ENCODE measurements around the gene SPRY1.

DNA sequence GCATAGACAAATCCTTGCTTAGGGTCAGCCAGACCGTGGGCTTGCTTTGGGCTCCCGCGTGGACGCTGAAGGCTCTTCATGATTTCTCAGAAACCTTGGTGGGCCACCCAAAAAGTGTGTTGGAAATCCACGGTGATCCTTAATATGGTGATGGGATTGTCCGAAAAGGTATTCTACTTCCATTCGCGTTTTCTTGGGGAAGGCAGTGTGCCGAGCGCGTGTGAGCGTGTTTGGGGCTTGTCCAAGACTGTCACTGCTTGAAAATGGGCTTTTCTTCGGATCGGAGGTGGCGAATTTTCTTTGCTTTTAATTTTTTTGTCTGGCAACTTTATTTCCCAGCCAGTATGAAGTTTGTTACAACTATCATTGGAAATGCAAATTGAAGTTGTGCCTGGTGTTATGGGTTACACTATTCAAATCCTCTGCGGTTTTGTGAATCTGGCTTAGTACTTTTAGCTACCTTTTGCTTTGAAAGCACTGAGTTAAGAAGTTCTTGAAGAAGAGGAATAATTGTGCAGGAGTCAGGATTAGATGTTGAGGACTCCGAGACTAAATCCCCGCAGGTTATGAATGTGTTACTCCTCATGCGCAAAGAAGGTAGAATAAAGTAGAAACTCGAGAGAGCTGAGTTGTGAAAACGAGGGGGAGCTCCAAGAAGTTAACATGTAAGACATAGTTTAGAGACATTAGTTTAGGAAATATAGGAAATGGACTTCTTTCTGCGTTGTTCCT, 3.2 kb downstream of the SPRY1 start:
- TF ChIP-seq, protein P1, sequence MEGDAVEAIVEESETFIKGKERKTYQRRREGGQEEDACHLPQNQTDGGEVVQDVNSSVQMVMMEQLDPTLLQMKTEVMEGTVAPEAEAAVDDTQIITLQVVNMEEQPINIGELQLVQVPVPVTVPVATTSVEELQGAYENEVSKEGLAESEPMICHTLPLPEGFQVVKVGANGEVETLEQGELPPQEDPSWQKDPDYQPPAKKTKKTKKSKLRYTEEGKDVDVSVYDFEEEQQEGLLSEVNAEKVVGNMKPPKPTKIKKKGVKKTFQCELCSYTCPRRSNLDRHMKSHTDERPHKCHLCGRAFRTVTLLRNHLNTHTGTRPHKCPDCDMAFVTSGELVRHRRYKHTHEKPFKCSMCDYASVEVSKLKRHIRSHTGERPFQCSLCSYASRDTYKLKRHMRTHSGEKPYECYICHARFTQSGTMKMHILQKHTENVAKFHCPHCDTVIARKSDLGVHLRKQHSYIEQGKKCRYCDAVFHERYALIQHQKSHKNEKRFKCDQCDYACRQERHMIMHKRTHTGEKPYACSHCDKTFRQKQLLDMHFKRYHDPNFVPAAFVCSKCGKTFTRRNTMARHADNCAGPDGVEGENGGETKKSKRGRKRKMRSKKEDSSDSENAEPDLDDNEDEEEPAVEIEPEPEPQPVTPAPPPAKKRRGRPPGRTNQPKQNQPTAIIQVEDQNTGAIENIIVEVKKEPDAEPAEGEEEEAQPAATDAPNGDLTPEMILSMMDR (IDR thresholded peaks at IDR 0.05 in 2 of 3, conservative IDR thresholded peaks at IDR 0.05 in 1 of 3; ENCODE audit: borderline replicate concordance in 1 of 3, insufficient read depth in 1 of 3, low read depth in 2 of 3, low read length in 2 of 3), result no peak
- TF ChIP-seq POLR2A (IDR thresholded peaks at IDR 0.05; ENCODE audit: borderline replicate concordance, extremely low read depth, insufficient read depth, insufficient read length) (no peak), EZH2phosphoT487 (IDR thresholded peaks at IDR 0.05; ENCODE audit: borderline replicate concordance) (no peak), EZH2 (IDR thresholded peaks at IDR 0.05) (no peak), POLR2AphosphoS5 (IDR thresholded peaks at IDR 0.05; ENCODE audit: low read depth, low read length) (no peak), RAD21 (IDR thresholded peaks at IDR 0.05; ENCODE audit: low read depth) (no peak), ZNF274 (IDR thresholded peaks at IDR 0.05; ENCODE audit: low read depth, low read length) (no peak)
- TF ChIP-seq, protein P2, sequence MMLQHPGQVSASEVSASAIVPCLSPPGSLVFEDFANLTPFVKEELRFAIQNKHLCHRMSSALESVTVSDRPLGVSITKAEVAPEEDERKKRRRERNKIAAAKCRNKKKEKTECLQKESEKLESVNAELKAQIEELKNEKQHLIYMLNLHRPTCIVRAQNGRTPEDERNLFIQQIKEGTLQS (IDR thresholded peaks at IDR 0.05), result no peak
- TF ChIP-seq, protein P3, sequence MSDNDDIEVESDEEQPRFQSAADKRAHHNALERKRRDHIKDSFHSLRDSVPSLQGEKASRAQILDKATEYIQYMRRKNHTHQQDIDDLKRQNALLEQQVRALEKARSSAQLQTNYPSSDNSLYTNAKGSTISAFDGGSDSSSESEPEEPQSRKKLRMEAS (IDR thresholded peaks at IDR 0.05), result no peak
